SU-DHL-6 (cell line): Measurements from ENCODE around the gene SATB1.

Source experiments
- H2AFZ ChIP-seq: fragments of 200-600 bp; sonication (generic); 2 replicates; pipeline ENCODE4 v1.6.1; 2014; ENCODE audit warnings: low read depth, mild to moderate bottlenecking, moderate library complexity, mixed read lengths, antibody characterized with exemption, low read length; ENCODE audit not compliant: severe bottlenecking
- H3F3A ChIP-seq: fragments of 200-600 bp; shearing (Covaris generic); 2 replicates; pipeline ENCODE4 v1.6.0; 2016; ENCODE audit warnings: antibody characterized with exemption, mild to moderate bottlenecking; ENCODE audit not compliant: insufficient read depth
- H3K27ac ChIP-seq: fragments of 200-600 bp; sonication (generic); 2 replicates; pipeline ENCODE4 v1.5.1; 2016; ENCODE audit warnings: low read depth, mild to moderate bottlenecking, low read length, moderate library complexity, mixed read lengths
- H3K27me3 ChIP-seq: fragments of 200-600 bp; sonication (generic), shearing (Covaris generic); 2 replicates; pipeline ENCODE4 v1.6.0; 2014; ENCODE audit warnings: mild to moderate bottlenecking, low read length
- H3K36me3 ChIP-seq: fragments of 200-600 bp; sonication (generic); 2 replicates; pipeline ENCODE4 v1.6.1; 2014; ENCODE audit warnings: mild to moderate bottlenecking, low read length, mixed read lengths
- H3K4me2 ChIP-seq: fragments of 300-600, 200-600 bp; shearing (Covaris generic), sonication (generic); 2 replicates; pipeline ENCODE4 v1.6.0; 2014; ENCODE audit warnings: low read length, low read depth, mild to moderate bottlenecking; ENCODE audit not compliant: poor library complexity, severe bottlenecking
- H3K4me3 ChIP-seq: fragments of 200-600 bp; sonication (generic); 2 replicates; pipeline ENCODE4 v1.5.1; 2014; ENCODE audit warnings: antibody characterized with exemption, low read length, mild to moderate bottlenecking, mixed read lengths; ENCODE audit not compliant: insufficient read depth, poor library complexity, severe bottlenecking
- H3K79me2 ChIP-seq: fragments of 200-600 bp; sonication (generic); 2 replicates; pipeline ENCODE4 v1.6.1; 2014; ENCODE audit warnings: mild to moderate bottlenecking, low read length, moderate library complexity; ENCODE audit not compliant: insufficient read depth
- H3K9ac ChIP-seq: fragments of 200-600 bp; sonication (generic); 2 replicates; pipeline ENCODE4 v1.7.0; 2014; ENCODE audit warnings: mild to moderate bottlenecking, low read length
- H3K9me2 ChIP-seq: fragments of 200-600 bp; sonication (generic); replicated peaks from 2 replicates; pipeline ENCODE4 v1.6.1; 2014; ENCODE audit warnings: low read length; ENCODE audit not compliant: insufficient read depth
- H3K9me3 ChIP-seq: fragments of 200-600 bp; sonication (generic); 2 replicates; pipeline ENCODE4 v1.6.1; 2014; ENCODE audit warnings: low read length, mixed read lengths; ENCODE audit not compliant: insufficient read depth
- H4K20me1 ChIP-seq: fragments of 200-600 bp; sonication (generic); 2 replicates; pipeline ENCODE4 v1.6.1; 2014; ENCODE audit warnings: low read depth, mild to moderate bottlenecking, antibody characterized with exemption, low read length, moderate library complexity, mixed read lengths
- CTCF ChIP-seq: fragments of 200-600 bp; sonication (generic); IDR thresholded peaks from one replicate; pipeline ENCODE4 v1.5.1; 2017; ENCODE audit warnings: antibody characterized with exemption, mild to moderate bottlenecking, low read length, moderate library complexity; ENCODE audit not compliant: insufficient read depth, poor library complexity, severe bottlenecking
- EZH2phosphoT487 ChIP-seq: fragments of 200-600 bp; sonication (generic), shearing (Covaris generic); conservative IDR thresholded peaks from 2 replicates; pipeline ENCODE4 v1.6.1; 2018; ENCODE audit warnings: mild to moderate bottlenecking, antibody characterized with exemption, low read length, moderate library complexity, mixed read lengths

Gene SATB1

GRCh38 chr3:18396428-18396827, 28.7 kb downstream of the SATB1 start:
- no peaks in the 10 kb centered on the region for H3K9me2 ChIP-seq
- H3K27ac ChIP-seq, result no peak overlapping the region
- H3K4me2 ChIP-seq, result no peak overlapping the region
- no peaks in the 10 kb centered on the region for H3K27me3 ChIP-seq
- H3K4me3 ChIP-seq, result no peak overlapping the region
- no peaks in the 10 kb centered on the region for H3K36me3 ChIP-seq
- no peak overlapping the region for H2AFZ ChIP-seq
- no peaks in the 10 kb centered on the region for H4K20me1 ChIP-seq
- H3K79me2 ChIP-seq, result no peaks in the 10 kb centered on the region
- TF ChIP-seq EZH2phosphoT487 (no peak), CTCF (no peak)
- H3K9me3 ChIP-seq, result no peaks in the 10 kb centered on the region
- H3K9ac ChIP-seq, result no peak overlapping the region
- H3F3A ChIP-seq, result no peaks in the 10 kb centered on the region

- H3K4me2 ChIP-seq, result no peak overlapping the region
- H3K9me3 ChIP-seq, result no peaks in the 10 kb centered on the region
- no peaks in the 10 kb centered on the region for H4K20me1 ChIP-seq
- no peak overlapping the region for H3K27ac ChIP-seq
- TF ChIP-seq CTCF, result no peak
- TF ChIP-seq EZH2phosphoT487, result no peak
- H2AFZ ChIP-seq, result no peak overlapping the region
- H3K4me3 ChIP-seq, result no peak overlapping the region
- no peaks in the 10 kb centered on the region for H3K79me2 ChIP-seq
- no peaks in the 10 kb centered on the region for H3K27me3 ChIP-seq
- no peaks in the 10 kb centered on the region for H3K36me3 ChIP-seq
- H3K9me2 ChIP-seq, result no peaks in the 10 kb centered on the region
- no peaks in the 10 kb centered on the region for H3F3A ChIP-seq
- H3K9ac ChIP-seq, result no peak overlapping the region
Measured at GRCh38 chr3:18394384-18394995, 30.6 kb downstream of the SATB1 start.

GRCh38 chr3:18393906-18394305, 31.2 kb downstream of the SATB1 start:
- Histone ChIP-seq H3K27ac (no peak overlapping the region), H3K4me2 (no peak overlapping the region), H3F3A (no peaks in the 10 kb centered on the region), H2AFZ (no peak overlapping the region), H3K9me3 (no peaks in the 10 kb centered on the region), H3K4me3 (no peak overlapping the region), H4K20me1 (no peaks in the 10 kb centered on the region), H3K36me3 (no peaks in the 10 kb centered on the region), H3K27me3 (no peaks in the 10 kb centered on the region), H3K9me2 (no peaks in the 10 kb centered on the region), H3K79me2 (no peaks in the 10 kb centered on the region), H3K9ac (no peak overlapping the region)
- TF ChIP-seq CTCF (no peak), EZH2phosphoT487 (no peak)
